Frontal cortex (tissue), 4 donors: Measurements from ENCODE around the gene MUS81. TPM values are rescaled to one million over a fixed set of nuclear protein-coding genes. Genes with fewer than 3 reads are reported as not detected.
"Not testable (repeated sequence)": the region's sequence is repeated elsewhere in the genome, so short reads cannot be mapped to it uniquely, and the experiment has no call there.

Experiments used
- DNase-seq, 2 donors: peaks; one replicate each; pipeline ENCODE4 v3.0.0; 2012; ENCODE audit warnings: low spot score in 2 of 2
- FAIRE-seq: peaks from 2 replicates; lab custom pipeline; 2012; peaks lifted over from hg19 to GRCh38; lab: Jason Lieb, UNC
- total RNA-seq: library from RNA; depleted of rRNA; stranded (reverse); fragments of >200 nt; gene quantifications from one replicate; pipeline ENCODE4 v1.2.3, GENCODE V29; 2014
- donor health status: control.
- donor health status: control.
- donor health status: control.

Gene MUS81
- total RNA-seq, 1 donor from 2014 or later: 42.8 TPM

DNA sequence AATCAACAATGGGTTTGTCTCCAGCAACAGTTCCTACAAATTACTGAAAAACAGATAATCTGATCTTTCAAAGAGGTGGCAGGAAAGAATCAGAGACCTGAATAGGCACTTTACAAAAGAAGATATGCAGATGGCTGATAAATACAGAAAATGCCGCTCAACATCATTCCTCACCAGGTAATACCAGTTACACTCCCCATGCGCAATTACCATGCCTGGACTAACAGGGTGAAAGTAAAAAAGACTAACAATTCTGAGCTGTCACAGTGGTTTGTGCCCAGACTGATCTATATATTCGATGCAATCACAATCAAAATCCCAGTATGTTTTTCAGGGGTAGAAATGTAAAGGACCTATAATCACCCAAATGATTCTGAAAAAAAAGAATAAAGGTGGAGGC, 16.4 kb upstream of the MUS81 start:
- FAIRE-seq (no peak), DNase-seq (no peak)

DNA sequence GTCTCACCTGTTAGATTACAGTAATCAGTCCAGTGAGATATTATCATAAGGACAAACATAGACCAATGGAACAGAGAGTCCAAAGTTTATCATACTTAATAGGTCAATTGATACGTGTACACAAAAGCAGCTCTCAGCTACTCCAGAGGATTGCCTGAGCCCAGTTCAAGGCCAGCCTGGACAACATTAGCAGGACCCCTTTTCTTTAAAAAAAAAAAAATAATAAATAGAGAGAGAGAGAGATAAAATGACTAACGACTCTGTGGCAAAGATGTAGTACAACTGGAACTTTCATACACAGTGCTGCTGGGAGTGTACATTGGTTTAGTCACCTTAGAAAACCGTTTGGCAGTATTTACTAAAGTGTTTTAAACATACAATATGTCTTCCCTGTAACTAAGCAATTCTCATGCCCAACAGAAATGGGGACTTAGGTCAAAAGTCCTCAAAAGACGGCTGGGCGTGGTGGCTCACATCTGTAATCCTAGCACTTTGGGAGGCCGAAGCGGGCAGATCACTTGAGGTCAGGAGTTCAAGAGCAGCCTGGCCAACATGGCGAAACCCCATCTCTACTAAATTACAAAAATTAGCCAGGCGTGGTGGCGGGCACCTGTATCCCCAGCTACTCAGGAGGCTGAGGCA, 15.9 kb upstream of the MUS81 start:
- DNase-seq (no peak), FAIRE-seq (no peak)

DNA sequence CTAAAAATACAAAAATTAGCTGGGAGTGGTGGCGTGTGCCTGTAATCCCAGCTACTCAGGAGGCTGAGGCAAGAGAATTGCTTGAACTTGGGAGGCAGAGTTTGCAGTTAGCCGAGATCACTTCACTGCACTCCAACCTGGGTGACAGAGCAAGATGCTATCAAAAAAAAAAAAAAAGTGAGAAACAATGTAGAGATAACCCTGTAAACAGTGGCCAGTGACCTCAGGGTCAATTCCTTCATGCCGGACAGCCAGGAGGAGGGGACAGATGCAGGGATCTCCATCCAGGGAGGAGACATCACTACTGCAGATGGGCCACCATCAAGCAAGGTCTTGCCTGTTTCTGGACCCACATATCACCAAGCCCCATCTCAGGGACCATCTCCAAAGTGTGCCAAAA, 12.5 kb upstream of the MUS81 start:
- DNase-seq (no peak), FAIRE-seq (no peak)

DNA sequence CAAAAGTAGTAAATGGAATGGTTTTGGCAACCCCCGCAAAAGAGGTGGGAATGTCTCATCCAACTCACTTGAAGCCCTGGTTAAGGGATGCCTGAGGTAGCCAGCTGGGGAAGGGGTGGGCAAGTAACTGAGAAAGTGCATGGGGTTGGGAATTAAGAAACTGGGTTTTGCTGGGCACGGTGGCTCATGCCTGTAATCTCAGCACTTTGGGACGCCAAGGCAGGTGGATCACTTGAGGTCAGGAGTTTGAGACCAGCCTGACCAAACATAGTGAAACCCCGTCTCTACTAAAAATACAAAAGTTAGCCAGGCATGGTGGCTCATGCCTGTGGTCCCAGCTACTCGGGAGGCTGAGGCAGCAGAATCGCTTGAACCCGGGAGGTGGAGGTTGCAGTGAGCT, 11.5 kb upstream of the MUS81 start:
- not testable (repeated sequence) for DNase-seq, FAIRE-seq

DNA sequence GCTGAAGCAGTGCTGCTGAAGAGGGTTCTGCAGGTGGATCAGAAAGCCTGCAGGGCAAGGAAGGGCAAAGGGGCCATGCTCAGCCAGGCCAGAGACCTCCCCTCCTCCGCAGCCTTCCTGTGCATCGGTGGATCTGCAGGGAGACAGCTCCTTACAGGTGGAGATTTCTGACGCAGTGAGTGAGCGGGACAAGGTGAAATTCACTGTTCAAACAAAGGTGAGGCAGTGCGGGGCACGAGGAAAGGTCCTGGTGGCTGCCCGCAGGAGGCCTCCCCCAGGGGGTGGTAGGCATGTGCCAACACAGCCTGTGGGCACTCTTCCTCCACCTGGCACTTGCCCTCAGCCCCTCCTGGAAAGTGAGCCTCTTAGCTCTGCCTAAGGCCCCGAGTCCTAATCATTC, 10.9 kb upstream of the MUS81 start:
- FAIRE-seq (no peak), DNase-seq (no peak)

DNA sequence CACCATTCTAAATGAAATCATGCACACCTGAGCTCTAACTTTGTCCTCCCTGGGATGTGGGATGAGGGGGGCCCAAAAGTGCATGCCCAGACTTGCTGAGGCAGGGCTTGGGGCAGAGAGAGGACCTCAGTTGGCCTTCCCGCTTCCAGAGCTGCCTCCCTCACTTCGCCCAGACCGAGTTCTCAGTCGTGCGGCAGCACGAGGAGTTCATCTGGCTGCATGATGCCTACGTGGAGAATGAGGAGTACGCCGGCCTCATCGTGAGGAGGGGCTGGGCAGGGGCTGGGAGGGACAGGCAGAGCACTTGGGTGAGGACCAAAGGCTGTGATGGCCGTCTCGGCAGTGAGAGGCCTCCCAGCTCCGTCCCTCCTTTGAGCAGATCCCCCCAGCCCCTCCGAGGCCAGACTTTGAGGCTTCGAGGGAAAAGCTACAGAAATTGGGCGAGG, 10.4 kb upstream of the MUS81 start:
- DNase-seq: no peak
- FAIRE-seq: no peak

DNA sequence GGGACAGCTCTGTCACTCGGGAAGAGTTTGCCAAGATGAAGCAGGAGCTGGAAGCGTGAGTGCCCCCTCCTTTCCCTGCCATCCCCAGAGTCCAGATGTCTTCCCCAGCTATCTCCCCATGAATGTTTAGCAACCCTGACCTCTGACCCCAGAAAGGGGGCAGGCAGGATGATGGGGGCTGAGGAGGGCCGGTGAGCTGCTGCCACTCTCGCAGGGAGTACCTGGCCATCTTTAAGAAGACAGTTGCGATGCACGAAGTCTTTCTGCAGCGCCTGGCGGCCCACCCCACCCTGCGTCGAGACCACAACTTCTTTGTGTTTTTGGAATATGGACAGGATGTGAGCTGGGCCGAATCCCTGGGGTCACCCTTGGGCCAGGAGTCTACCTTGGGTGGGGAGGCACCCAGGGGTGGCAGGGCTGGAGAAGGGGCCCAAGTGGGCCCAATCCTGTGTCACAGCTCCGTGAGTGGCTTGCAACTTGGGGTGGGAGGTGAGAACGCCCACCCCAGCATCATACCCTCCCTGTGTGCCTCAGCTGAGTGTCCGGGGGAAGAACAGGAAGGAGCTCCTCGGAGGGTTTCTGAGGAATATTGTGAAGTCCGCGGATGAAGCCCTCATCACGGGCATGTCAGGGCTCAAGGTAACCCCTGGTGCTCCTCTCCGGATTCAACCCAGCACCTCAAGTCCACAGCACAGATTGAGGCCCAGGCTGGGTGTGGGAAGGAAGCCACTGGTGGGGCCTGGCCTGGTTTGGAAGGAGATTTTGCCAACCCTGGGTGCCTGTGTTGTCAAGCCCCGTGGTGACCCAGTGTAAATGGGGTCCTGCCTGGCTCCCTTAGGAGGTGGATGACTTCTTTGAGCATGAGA, 9.8 kb upstream of the MUS81 start:
- FAIRE-seq (no peak), DNase-seq (no peak)

DNA sequence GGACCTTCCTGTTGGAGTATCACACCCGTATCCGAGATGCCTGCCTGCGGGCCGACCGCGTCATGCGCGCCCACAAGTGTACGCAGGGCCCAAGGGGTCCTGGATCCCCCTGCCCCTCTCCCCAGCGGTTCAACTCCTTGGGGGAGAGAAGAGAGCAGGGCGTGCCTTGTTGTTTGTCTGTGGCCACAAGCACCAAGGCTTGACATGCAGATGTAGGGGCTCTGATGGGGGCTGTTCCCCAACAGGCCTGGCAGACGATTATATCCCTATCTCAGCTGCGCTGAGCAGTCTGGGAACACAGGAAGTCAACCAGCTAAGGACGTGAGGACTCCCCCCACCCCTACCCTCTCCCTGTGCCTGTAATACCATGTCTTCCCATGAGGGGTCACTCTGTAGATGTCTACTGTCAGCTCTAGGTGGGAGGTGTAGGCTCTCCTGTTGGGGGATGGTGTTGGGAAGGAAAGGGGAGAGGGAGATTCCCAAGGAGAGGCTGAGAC, 9.1 kb upstream of the MUS81 start:
- FAIRE-seq (no peak), DNase-seq (no peak)

DNA sequence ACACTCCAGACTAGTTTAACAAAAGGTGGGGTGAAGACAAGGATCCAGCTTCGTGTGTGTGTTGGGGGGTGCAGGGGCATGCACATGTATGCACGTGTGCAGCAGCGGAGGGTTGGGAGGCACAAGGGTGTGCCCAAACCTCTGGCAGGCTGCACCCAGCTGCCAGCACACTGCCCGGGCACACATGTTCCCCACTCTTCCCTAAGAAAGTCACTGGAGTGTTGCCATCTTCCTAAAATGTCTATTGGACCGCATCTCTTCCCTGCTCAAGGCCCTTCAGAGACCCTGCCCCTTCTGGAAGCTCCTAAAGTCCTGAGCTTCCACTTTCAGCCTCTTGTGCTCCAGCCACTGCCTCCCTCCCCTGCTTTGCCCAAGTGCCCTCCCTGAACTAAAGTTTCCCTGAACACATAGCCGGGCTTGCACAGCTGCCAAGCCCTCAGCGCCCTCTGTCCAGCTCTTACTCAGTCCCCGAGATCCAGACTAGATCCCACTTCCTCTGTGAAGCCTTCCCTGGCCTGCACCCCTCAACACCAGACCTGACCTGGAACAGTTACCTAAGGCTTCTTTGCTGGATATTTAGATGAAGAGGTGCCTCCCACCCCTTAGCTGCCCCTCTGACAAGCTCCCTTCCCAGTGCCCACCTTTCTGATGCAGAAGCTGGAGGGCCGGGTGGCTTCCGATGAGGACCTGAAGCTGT, 8.3 kb upstream of the MUS81 start:
- DNase-seq (no peak), FAIRE-seq (no peak)

DNA sequence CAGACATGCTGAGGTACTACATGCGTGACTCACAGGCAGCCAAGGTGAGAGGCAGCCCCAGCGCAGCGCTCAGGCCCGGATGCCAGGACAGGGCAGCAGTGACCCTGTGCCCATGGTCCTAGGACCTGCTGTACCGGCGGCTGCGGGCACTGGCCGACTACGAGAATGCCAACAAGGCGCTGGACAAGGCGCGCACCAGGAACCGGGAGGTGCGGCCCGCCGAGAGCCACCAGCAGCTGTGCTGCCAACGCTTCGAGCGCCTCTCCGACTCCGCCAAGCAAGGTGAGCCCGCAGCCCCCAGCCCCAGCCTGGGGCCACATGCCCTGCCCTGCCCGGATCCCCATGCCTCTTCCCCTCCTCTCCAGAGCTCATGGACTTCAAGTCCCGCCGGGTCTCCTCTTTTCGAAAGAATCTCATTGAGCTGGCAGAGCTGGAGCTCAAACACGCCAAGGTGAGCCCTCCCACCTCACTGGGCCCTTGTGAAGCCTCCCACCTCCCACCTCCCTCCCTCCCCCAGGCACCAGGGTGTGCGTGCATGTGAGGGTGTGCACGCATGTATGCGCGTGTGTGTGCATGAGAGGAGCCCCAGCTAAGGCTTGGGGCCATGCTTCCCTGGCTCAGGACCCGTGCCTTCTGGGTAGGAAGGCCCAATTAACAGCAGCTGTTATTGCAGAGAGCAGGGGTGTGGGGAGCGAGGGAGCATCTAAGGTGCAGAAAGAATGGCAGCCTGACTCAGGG, 7.6 kb upstream of the MUS81 start:
- no peak for DNase-seq
- no peak for FAIRE-seq

DNA sequence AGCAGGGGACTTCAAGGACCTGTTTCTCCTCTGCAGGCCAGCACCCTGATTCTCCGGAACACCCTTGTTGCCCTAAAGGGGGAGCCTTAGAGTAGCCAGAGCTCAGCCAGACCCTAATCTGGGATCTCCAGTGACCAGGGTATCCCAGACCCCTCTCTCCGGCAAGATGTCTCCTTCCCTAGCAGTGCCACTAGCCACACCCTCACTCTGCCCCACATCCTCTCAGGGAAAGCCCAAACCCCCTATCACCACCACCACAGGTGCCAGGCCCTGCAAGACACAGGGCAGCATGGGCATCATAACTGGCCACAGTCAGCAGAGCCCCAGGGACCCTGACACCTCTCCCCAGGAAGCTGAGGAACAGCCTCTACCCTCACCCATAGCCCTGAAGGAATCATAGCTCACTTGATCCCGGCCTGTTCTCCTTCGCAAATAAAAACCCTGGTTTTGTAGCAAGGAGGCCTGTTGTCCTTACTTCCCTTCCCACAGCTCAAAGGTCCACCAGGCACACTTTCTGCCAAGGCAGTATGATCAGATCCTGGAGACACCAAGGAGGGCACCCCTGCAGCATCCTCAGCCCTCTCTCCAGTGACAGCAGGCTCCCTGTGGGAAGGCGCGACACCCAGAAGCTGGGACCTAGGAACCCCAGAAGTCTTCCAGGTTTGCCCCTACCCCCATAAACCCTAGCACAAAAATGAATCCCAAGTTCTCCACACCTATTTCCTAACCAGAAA, 6.8 kb upstream of the MUS81 start:
- DNase-seq (no peak), FAIRE-seq (no peak)

DNA sequence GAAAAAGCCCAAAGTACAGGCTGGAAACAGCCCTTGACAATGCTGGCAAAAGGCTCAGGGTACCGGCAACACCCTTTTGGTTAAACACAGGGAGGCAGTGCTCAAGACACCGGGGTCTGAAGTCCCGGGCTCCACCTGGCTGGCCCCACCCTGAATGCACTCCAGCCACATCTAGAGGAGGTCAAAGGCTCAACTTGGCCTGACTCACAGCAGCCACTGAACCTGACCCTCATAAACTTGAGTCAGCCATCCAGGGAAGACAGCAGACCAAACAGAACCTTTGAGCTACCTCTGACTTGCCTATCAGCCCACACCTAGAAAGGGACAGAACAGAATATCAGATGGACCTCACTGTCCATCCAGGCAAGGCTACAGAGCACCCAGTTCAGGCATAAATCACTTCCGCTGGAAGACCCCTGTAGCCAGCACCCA, 6.1 kb upstream of the MUS81 start:
- FAIRE-seq (no peak), DNase-seq (no peak)

DNA sequence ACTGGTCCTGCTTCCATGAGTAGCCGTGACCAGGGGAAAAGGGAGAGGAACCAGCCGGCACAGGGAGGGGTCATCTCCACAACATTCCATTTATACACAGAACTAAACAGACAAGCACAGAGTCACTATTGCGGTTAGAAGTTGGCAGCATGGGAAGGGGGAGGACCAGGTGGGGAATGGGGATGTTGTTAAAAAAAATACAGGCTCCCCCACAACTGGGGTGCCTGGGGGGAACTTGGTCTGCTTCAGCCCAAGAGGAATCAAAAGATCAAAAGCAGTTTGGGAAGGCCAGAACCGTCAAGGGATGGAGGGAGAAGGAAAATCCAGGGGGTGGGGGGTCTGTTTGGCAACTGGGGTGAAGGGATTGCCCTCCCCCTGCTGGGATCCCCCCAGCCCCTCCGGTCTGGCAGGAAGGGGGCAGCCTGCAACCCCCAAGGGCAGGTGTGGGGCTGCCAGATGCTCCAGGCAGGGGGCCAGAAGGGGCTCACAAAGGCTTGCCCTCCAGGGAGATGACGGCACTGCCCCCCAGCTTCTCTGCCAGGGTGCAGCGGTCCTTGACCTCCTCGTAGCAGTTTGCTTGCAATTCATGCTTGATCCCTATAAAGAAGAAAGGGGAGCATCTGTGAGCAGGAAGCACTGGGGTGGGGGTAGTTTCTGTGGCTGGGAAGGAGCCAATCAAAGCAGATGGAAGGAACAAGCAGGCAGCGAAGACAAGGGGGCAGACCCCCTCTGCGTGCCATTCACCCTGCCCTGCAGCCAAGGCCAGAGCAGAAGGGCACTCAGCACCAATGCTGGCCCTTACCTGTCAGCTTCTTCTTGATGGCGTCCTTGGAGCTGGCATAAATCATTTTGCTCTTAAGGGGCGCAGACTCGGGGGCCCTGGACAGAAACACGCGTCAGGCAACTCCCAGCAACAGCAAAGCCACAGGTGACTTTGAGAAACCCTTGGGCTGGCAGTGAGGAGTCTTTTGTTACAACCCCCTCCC, 5.1 kb upstream of the MUS81 start:
- DNase-seq (no peak), FAIRE-seq (no peak)

DNA sequence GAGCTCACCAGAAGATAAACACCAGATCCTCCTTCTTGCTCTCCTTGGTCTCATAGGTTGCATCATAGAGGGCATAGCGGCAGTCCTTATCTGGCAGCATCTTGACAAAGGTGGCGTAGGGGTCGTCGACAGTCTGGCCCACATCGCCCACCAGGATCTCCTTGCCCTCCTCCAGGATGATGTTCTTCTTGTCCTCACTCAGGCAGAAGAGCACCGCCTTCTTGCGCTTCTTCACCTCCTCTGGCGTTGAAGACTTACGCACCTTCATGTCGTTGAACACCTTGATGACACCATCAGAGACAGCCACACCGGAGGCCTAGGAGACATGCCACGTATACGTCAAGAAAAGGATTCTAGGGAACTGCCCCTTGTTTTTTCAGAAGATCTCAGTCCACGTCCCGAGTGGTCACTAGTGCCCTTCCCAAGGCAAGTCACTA, 4.3 kb upstream of the MUS81 start:
- DNase-seq (no peak), FAIRE-seq (no peak)

DNA sequence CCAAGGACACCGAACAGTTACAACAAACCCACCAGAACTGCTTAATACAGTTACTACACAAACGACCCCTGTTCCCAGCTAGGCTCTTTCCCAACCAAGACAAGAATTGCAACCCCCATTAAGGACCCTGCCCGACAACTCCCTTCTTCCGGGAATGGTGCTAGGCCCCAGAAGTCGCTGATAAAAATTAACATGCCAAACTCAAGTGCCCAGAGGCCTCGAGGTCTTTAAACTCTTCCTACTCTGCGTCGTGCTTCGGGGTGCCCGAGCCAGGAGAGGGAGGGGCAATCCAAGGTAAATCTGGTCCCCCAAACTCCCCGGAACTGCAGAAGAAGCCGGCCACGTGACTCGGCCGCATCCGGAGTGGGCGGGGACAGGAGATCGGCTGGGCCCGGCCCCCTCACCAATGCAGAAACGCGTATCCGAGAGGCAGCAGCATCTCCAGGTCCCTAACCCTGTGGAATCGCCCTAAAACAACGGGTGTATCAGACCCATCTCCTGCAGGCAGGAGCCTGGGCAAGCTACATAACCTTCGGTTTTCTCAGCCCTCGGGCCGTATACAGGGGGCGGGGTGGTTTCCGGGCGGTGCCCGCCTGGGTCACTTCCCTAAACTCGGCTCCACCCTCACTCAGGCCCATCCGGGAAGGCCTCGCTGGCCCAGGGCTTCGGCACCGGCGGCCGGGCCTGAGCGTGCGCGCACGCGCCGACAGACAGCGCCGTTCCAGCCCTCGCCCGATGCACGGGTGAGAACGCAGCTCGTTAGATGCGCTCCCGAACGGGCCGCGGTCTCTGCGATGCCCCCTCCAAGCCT, 3.3 kb upstream of the MUS81 start:
- no peak for FAIRE-seq

DNA sequence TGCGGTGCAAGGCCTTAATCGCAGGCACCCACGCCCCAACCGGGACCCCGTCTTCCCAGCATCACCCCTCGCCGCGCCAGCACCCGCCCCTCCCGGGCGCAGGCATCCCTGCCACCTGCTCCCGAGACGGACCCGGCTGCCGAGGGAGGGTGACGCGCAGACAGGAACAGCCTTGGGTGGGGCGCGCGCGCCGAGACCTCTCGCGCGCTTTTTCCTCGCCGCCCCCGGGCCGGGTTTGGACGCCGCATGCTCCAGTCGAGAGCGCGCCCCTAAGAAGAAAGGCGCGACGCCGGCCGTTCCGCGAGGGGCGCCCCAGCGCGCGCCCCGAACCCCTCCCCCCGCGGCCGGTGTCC, 2.8 kb upstream of the MUS81 start:
- no peak for FAIRE-seq
- peak in 1 of 2 donors; percentile 65 for DNase-seq

More for the DNA sequence above, 3.3 kb upstream of the MUS81 start:
- DNase-seq: peak; percentile 64 to 70
